ENCODE results near the gene DBF4B.

DNA sequence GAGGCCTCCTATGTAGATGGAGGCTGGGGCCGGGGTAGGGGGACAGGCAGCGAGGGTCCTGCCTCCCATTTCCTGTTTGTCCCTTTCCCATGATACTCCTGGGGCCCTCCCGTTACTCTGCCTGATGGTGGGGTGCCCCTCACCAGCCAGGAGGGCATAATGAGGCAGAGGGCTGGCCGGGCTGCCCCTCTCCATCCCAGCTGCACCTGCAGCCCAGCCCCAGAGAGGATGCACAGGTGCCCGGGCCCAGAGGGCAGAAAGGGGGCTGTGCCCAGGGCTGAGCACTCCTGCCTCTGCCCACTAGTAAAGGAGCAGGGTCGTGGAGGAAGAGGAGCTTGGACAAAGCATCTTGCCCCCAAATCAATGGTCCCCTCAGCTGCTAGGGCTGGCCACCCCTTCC lies 60.8 kb downstream of the DBF4B start:
- TF ChIP-seq, protein P1, sequence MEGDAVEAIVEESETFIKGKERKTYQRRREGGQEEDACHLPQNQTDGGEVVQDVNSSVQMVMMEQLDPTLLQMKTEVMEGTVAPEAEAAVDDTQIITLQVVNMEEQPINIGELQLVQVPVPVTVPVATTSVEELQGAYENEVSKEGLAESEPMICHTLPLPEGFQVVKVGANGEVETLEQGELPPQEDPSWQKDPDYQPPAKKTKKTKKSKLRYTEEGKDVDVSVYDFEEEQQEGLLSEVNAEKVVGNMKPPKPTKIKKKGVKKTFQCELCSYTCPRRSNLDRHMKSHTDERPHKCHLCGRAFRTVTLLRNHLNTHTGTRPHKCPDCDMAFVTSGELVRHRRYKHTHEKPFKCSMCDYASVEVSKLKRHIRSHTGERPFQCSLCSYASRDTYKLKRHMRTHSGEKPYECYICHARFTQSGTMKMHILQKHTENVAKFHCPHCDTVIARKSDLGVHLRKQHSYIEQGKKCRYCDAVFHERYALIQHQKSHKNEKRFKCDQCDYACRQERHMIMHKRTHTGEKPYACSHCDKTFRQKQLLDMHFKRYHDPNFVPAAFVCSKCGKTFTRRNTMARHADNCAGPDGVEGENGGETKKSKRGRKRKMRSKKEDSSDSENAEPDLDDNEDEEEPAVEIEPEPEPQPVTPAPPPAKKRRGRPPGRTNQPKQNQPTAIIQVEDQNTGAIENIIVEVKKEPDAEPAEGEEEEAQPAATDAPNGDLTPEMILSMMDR (IDR thresholded peaks at IDR 0.05; ENCODE audit: low read depth, low read length, poor library complexity, severe bottlenecking): no peak
- no peak for TF ChIP-seq EZH2phosphoT487 (IDR thresholded peaks at IDR 0.05; ENCODE audit: borderline replicate concordance, low read length)

All from DOHH2 (cell line).